Activated B cell treated with CpG ODN at 0.5 μM for 24 hours (primary cell): ENCODE results near the gene GABRB2. TPM values are rescaled to one million over a fixed set of nuclear protein-coding genes. Genes with fewer than 3 reads are reported as not detected.
"Not testable (repeated sequence)": the region's sequence is repeated elsewhere in the genome, so short reads cannot be mapped to it uniquely, and the experiment has no call there.

ENCODE experiments used
- ATAC-seq: fragments of 200-7000 bp; cut with Tn5 transposase; one replicate; pipeline ENCODE4 v1.10.0; 2021; ENCODE audit warnings: low read depth, mild to moderate bottlenecking, moderate library complexity
- CTCF ChIA-PET: fragments of 350-600 bp; sonication (Branson Sonifier 250); formaldehyde crosslinking; loops from one replicate; lab custom pipeline; 2021; ENCODE audit warnings: antibody characterized with exemption; lab: Charles Lee
- POLR2A ChIA-PET: fragments of 350-600 bp; sonication (Branson Sonifier 250); formaldehyde crosslinking; loops from one replicate; lab custom pipeline; 2021; ENCODE audit warnings: antibody characterized with exemption; lab: Charles Lee
- DNase-seq: peaks from one replicate; pipeline ENCODE4 v3.0.0; 2022
- H3K27ac Mint-ChIP-seq: one replicate; pipeline ENCODE4 v1.8.0; 2020; ENCODE audit warnings: mixed read lengths
- H3K27me3 Mint-ChIP-seq: one replicate; pipeline ENCODE4 v1.8.0; 2021; ENCODE audit warnings: mixed read lengths
- H3K36me3 Mint-ChIP-seq: one replicate; pipeline ENCODE4 v1.8.0; 2021; ENCODE audit warnings: low read depth, mixed read lengths
- H3K4me1 Mint-ChIP-seq: one replicate; pipeline ENCODE4 v1.8.0; 2021; ENCODE audit warnings: mixed read lengths
- H3K4me3 Mint-ChIP-seq: one replicate; pipeline ENCODE4 v1.8.0; 2020; ENCODE audit warnings: mild to moderate bottlenecking, mixed read lengths
- H3K9me3 Mint-ChIP-seq: one replicate; pipeline ENCODE4 v1.8.0; 2020; ENCODE audit warnings: mixed read lengths
- CTCF ChIP-seq: fragments of 200-600 bp; IDR thresholded peaks from one replicate; pipeline ENCODE4 v1.8.0; 2022; ENCODE audit warnings: antibody characterized with exemption, mild to moderate bottlenecking
- intact Hi-C: fragments of 100-400 bp; cut with micrococcal nuclease; formaldehyde crosslinking; loops from one replicate; pipeline ENCODE4 v1.15.1; 2024
- total RNA-seq: library from RNA; stranded (reverse); gene quantifications from 2 replicates; pipeline ENCODE4 v1.2.3, GENCODE V29; 2022

GABRB2 gene
- total RNA-seq, 1 donor from 2014 or later = not detected

DNA sequence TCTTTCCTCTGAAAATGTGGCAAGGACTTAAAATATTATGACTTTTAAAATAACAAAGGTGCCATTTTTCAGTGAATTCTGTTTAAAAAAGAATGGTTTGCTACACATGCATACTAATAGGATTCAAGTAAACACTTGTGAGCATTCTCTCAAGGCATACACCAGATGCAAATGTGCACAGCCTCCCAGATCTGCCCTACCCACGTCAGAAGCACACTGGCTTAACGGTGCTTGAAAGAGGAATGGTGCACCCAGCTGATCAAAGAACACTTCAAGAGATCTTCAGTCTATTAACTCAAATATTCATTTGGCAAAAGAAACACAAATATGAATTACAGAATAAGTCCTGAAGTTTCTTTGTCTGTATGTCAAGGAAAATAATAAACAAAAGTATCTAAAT lies 15.8 kb downstream of the GABRB2 start:
- no peak for DNase-seq
- Mint-ChIP-seq H3K36me3 (no peaks in the 10 kb centered on the region), H3K27me3 (no peaks in the 10 kb centered on the region), H3K9me3 (peaks cover 4% of the 10 kb centered on the region), H3K4me3 (no peak overlapping the region), H3K4me1 (no peaks in the 10 kb centered on the region), H3K27ac (no peak overlapping the region)
- CTCF ChIA-PET = interaction anchor here (0.7 kb wide), 1 partner anchor 184 kb away, joined by 3 read pairs; no protein-coding TSS in a partner anchor
- intact Hi-C loops = no loop called here
- no peak for TF ChIP-seq CTCF
- POLR2A ChIA-PET = no interaction called here
- ATAC-seq = no peak

DNA sequence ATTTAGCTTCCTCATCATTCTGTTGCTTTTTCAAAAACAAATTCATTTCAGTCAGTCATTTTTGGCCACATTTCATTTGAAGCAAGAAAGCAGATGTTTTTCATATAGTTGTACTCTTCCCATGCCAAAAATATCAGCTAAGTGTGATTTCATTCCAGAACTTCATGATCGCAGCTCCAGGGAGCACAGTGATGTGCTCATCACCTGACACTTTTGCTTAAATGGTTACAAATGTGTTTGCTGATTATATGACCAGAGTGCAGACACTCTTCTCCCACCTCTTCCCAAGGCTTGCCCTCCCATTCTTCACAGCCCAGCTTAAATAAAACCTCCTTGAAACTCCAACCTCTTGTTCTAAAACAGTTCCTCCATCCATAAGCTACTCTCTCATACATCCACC lies 32.6 kb downstream of the GABRB2 start:
- ATAC-seq (no peak), DNase-seq (no peak)
- Mint-ChIP-seq H3K4me1 (no peaks in the 10 kb centered on the region), H3K27ac (no peak overlapping the region), H3K4me3 (no peak overlapping the region), H3K9me3 (peaks cover 4% of the 10 kb centered on the region), H3K27me3 (no peaks in the 10 kb centered on the region), H3K36me3 (no peaks in the 10 kb centered on the region)
- POLR2A ChIA-PET = no interaction called here
- intact Hi-C loops = no loop called here
- TF ChIP-seq CTCF = no peak
- CTCF ChIA-PET = no interaction called here

- Mint-ChIP-seq H3K27me3 (no peaks in the 10 kb centered on the region), H3K9me3 (peaks cover 2% of the 10 kb centered on the region), H3K4me3 (no peak overlapping the region), H3K4me1 (no peaks in the 10 kb centered on the region), H3K27ac (no peak overlapping the region), H3K36me3 (no peaks in the 10 kb centered on the region)
- intact Hi-C loops = no loop called here
- TF ChIP-seq CTCF = no peak
- ChIA-PET POLR2A (no interaction called here), CTCF (no interaction called here)
- DNase-seq (no peak), ATAC-seq (no peak)
These were observed 38.9 kb downstream of the GABRB2 start for GRCh38 chr5:161507591-161507990.

DNA sequence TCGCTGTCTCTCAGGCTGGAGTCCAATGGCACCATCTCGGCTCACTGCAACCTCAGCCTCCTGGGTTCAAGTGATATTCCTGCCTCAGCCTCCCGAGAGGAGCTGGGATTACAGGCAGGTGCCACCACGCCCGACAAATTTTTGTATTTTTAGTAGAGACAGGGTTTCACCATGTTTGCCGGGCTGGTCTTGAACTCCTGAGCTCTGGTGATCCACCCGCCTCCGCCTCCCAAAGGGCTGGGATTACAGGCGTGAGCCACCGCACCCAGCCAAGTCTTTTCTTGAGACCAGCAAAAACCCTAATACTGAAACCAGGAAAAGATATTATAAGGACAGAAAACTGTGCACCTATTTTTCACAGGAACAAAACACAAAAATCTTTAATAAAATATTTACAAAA lies 41.4 kb downstream of the GABRB2 start:
- H3K9me3 Mint-ChIP-seq, H3K4me3 Mint-ChIP-seq, DNase-seq, POLR2A ChIA-PET, H3K4me1 Mint-ChIP-seq, ATAC-seq, H3K27me3 Mint-ChIP-seq, intact Hi-C loops, H3K36me3 Mint-ChIP-seq, CTCF ChIA-PET, H3K27ac Mint-ChIP-seq: not testable (repeated sequence)

GRCh38 chr5:161498531-161498930 lies 48.0 kb downstream of the GABRB2 start:
- no peaks in the 10 kb centered on the region for H3K4me1 Mint-ChIP-seq

More at GRCh38 chr5:161498531-161498930, 48.0 kb downstream of the GABRB2 start:
- no peaks in the 10 kb centered on the region for H3K27me3 Mint-ChIP-seq
- CTCF ChIA-PET = no interaction called here
- no peaks in the 10 kb centered on the region for H3K36me3 Mint-ChIP-seq
- ATAC-seq = no peak
- H3K27ac Mint-ChIP-seq = no peak overlapping the region
- peaks cover 3% of the 10 kb centered on the region for H3K9me3 Mint-ChIP-seq
- DNase-seq = no peak
- H3K4me3 Mint-ChIP-seq = no peak overlapping the region
- intact Hi-C loops = no loop called here
- no peak for TF ChIP-seq CTCF
- POLR2A ChIA-PET = no interaction called here
